HG02588 (cell line): ENCODE results near the gene QSOX1.
"Not testable (repeated sequence)": the region's sequence is repeated elsewhere in the genome, so short reads cannot be mapped to it uniquely, and the experiment has no call there.

ENCODE experiments used
- ATAC-seq: cut with Tn5 transposase; IDR thresholded peaks from one replicate; pipeline ENCODE4 v1.9.1; 2021; ENCODE audit warnings: mild to moderate bottlenecking, moderate library complexity; ENCODE audit not compliant: unreplicated experiment

The QSOX1 gene

GRCh38 chr1:180154325-180155181 is at the start of gene QSOX1:
Gene QSOX1, plus strand, starts transcription at chr1:180154869. Its CDS starts 39 bp downstream, at chr1:180154908.
- ATAC-seq: peak; percentile 93

- ATAC-seq: no peak
These were observed 42.6 kb upstream of the QSOX1 start for GRCh38 chr1:180112091-180112490.

- no peak for ATAC-seq
These were observed 41.6 kb upstream of the QSOX1 start for GRCh38 chr1:180112984-180113647.

GRCh38 chr1:180114396-180114945 is 40.2 kb upstream of the QSOX1 start:
- no peak for ATAC-seq

GRCh38 chr1:180116964-180117763 is 37.5 kb upstream of the QSOX1 start:
- no peak for ATAC-seq

GRCh38 chr1:180117764-180118116 is 36.9 kb upstream of the QSOX1 start:
- ATAC-seq: no peak

- ATAC-seq: no peak
These were observed 34.8 kb upstream of the QSOX1 start for GRCh38 chr1:180119837-180120236.

GRCh38 chr1:180123463-180123936 is 31.2 kb upstream of the QSOX1 start:
- ATAC-seq: no peak

GRCh38 chr1:180130651-180131050 is 24.0 kb upstream of the QSOX1 start:
- no peak for ATAC-seq

- no peak for ATAC-seq
These were observed 23.2 kb upstream of the QSOX1 start for GRCh38 chr1:180131510-180131909.

GRCh38 chr1:180133193-180133592 is 21.5 kb upstream of the QSOX1 start:
- ATAC-seq: no peak

- ATAC-seq: not testable (repeated sequence)
These were observed 21.0 kb upstream of the QSOX1 start for GRCh38 chr1:180133688-180134087.

GRCh38 chr1:180135535-180135934 is 19.1 kb upstream of the QSOX1 start:
- no peak for ATAC-seq

GRCh38 chr1:180136331-180136967 is 18.2 kb upstream of the QSOX1 start:
- ATAC-seq: no peak

- ATAC-seq: no peak
These were observed 17.7 kb upstream of the QSOX1 start for GRCh38 chr1:180136968-180137356.

- ATAC-seq: no peak
These were observed 16.9 kb upstream of the QSOX1 start for GRCh38 chr1:180137776-180138175.

GRCh38 chr1:180141381-180141934 is 13.2 kb upstream of the QSOX1 start:
- no peak for ATAC-seq

- no peak for ATAC-seq
These were observed 11.3 kb upstream of the QSOX1 start for GRCh38 chr1:180143359-180143758.

- no peak for ATAC-seq
These were observed 9.9 kb upstream of the QSOX1 start for GRCh38 chr1:180144659-180145357.

- ATAC-seq: no peak
These were observed 9.2 kb upstream of the QSOX1 start for GRCh38 chr1:180145446-180145845.
